Frontal cortex (tissue), 4 donors: Measurements from ENCODE around the gene FLYWCH1. TPM values are rescaled to one million over a fixed set of nuclear protein-coding genes. Genes with fewer than 3 reads are reported as not detected.

ENCODE experiments used
- DNase-seq, 2 donors: peaks; one replicate each; pipeline ENCODE4 v3.0.0; 2012; ENCODE audit warnings: low spot score in 2 of 2
- FAIRE-seq: peaks from 2 replicates; lab custom pipeline; 2012; peaks lifted over from hg19 to GRCh38; lab: Jason Lieb, UNC
- small RNA-seq: library from RNA; depleted of rRNA; stranded (forward); fragments of <200 nt; gene quantifications from one replicate; pipeline ENCODE3, GENCODE V24; 2014
- total RNA-seq: library from RNA; depleted of rRNA; stranded (reverse); fragments of >200 nt; gene quantifications from one replicate; pipeline ENCODE4 v1.2.3, GENCODE V29; 2014
- donor health status: control.
- donor health status: control.
- donor health status: control.

Gene FLYWCH1
- total RNA-seq, 1 donor from 2014 or later = 22.8 TPM

DNA sequence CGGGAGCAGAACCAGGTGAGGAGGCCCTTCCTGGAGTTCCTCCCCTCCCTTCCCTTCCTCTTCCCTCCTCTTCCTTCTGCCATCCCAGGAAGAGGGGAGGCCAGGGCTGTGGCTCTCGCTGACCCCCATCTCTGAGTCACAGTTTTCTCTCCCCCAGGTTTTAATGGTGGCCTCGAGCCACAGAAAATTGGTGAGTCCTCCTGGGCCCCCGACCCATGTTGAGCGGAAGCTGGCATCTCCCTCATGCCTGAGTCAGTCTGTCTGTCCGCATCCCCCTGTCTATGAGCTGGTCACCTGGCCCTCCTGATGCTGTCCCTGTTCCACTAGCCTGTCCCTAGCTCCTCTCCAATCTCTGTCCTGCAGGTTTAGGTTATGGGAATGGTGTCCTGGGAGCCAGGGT, 88.2 kb downstream of the FLYWCH1 start:
- DNase-seq (no peak), FAIRE-seq (no peak)

DNA sequence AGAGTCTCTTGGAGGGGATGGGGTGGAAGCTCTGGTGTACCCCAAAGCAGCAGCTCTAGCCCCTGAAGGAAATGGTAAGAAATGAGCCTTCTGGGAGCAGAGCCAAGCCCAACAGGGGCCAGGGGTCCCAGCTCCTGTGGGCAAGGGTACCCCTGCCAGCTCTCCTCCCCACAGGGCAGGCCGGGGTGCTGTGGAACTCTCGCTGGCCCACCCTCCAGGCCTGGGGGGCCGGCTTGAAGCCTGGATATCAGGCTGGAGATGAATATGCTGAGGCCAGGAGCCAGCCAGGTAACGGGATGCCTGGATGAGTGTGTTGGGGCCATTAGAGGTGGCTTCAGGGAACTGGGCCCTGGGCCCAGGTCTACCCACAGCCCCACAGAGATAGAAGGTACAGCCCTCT, 88.8 kb downstream of the FLYWCH1 start:
- DNase-seq (no peak), FAIRE-seq (no peak)

Small RNA genes lying within 50 kb of the gene (small RNA-seq; reads per million reads assigned to genes)
- gene LINC00514 = not detected

Other genes with a start within 250 kb of the FLYWCH1 start
- 21.2 TPM for gene KCTD5, start 229.4 kb upstream of the FLYWCH1 start, total RNA-seq
- gene PRSS27, start 191.7 kb upstream of the FLYWCH1 start, total RNA-seq = 1.6 TPM
- gene SRRM2, start 159.3 kb upstream of the FLYWCH1 start, total RNA-seq = 40.8 TPM
- 128 TPM for gene ELOB, start 134.7 kb upstream of the FLYWCH1 start, total RNA-seq
- gene PRSS33, start 124.4 kb upstream of the FLYWCH1 start, total RNA-seq = not detected
- gene PRSS41, start 113.5 kb upstream of the FLYWCH1 start, total RNA-seq = not detected
- not detected for gene PRSS21, start 94.7 kb upstream of the FLYWCH1 start, total RNA-seq
- gene ZG16B, start 81.6 kb upstream of the FLYWCH1 start, total RNA-seq = not detected
- gene PRSS22, start 53.8 kb upstream of the FLYWCH1 start, total RNA-seq = not detected
- gene FLYWCH2, start 28.7 kb upstream of the FLYWCH1 start, total RNA-seq = 46.5 TPM
- gene KREMEN2, start 52.3 kb downstream of the FLYWCH1 start, total RNA-seq = not detected
- 18.3 TPM for gene PAQR4, start 57.4 kb downstream of the FLYWCH1 start, total RNA-seq
- gene PKMYT1, start 68.5 kb downstream of the FLYWCH1 start, total RNA-seq = 1.2 TPM
- gene CLDN9, start 101.0 kb downstream of the FLYWCH1 start, total RNA-seq = not detected
- gene CLDN6, start 106.3 kb downstream of the FLYWCH1 start, total RNA-seq = 0.41 TPM
- gene TNFRSF12A, start 108.4 kb downstream of the FLYWCH1 start, total RNA-seq = 0.82 TPM
- gene HCFC1R1, start 112.0 kb downstream of the FLYWCH1 start, total RNA-seq = 15.5 TPM
- gene THOC6, start 112.1 kb downstream of the FLYWCH1 start, total RNA-seq = 6.1 TPM
- gene BICDL2, start 125.0 kb downstream of the FLYWCH1 start, total RNA-seq = not detected
- gene MMP25, start 134.6 kb downstream of the FLYWCH1 start, total RNA-seq = 0.41 TPM
- gene IL32, start 153.7 kb downstream of the FLYWCH1 start, total RNA-seq = 0.82 TPM
- not detected for gene ZSCAN10, start 187.4 kb downstream of the FLYWCH1 start, total RNA-seq
- 17.9 TPM for gene ZNF205, start 200.7 kb downstream of the FLYWCH1 start, total RNA-seq
- gene ZNF213, start 223.1 kb downstream of the FLYWCH1 start, total RNA-seq = 6.9 TPM